H1 (cell line): ENCODE measurements around the gene HMGB1. TPM values are rescaled to one million over a fixed set of nuclear protein-coding genes. Genes with fewer than 3 reads are reported as not detected.

Source experiments
- CTCF ChIA-PET: fragments of 300-600 bp; sonication (Branson Sonifier 250); formaldehyde crosslinking; loops from one replicate; lab custom pipeline; 2021; ENCODE audit not compliant: partially characterized antibody; lab: Charles Lee
- POLR2A ChIA-PET: fragments of 300-600 bp; sonication (Branson Sonifier 250); formaldehyde crosslinking; loops from one replicate; lab custom pipeline; 2021; ENCODE audit warnings: inconsistent platforms; ENCODE audit not compliant: partially characterized antibody; lab: Charles Lee
- DNase-seq, 2 experiments: peaks; one replicate each; pipeline versions ENCODE4 v3.0.0 to v3.0.0-alpha.2; 2010 to 2022; ENCODE audit warnings: low spot score in 2 of 2, low read depth in 1 of 2, mixed read lengths in 1 of 2
- FAIRE-seq: peaks from 2 replicates; lab custom pipeline; 2011; peaks lifted over from hg19 to GRCh38; lab: Jason Lieb, UNC
- H2AFZ ChIP-seq: 2 replicates; pipeline ENCODE4 v1.8.1; 2012; ENCODE audit warnings: low read length, inconsistent platforms
- H2AK5ac ChIP-seq: 2 replicates; pipeline ENCODE4 v1.6.1; 2013; ENCODE audit warnings: low read depth, low read length
- H2BK120ac ChIP-seq: replicated peaks from 2 replicates; pipeline ENCODE3; 2013; ENCODE audit warnings: low read depth, low read length, inconsistent platforms
- H2BK12ac ChIP-seq: 2 replicates; pipeline ENCODE4 v1.6.1; 2013; ENCODE audit warnings: low read depth, low read length
- H2BK15ac ChIP-seq: 2 replicates; pipeline ENCODE4 v1.6.1; 2013; ENCODE audit warnings: low read length
- H2BK20ac ChIP-seq: 2 replicates; pipeline ENCODE4 v1.6.1; 2013; ENCODE audit warnings: low read length
- H2BK5ac ChIP-seq: 2 replicates; pipeline ENCODE4 v1.6.1; 2013; ENCODE audit warnings: low read depth, low read length
- H3K14ac ChIP-seq: 2 replicates; pipeline ENCODE4 v1.6.1; 2013; ENCODE audit warnings: inconsistent platforms; ENCODE audit not compliant: insufficient read length
- H3K18ac ChIP-seq: 2 replicates; pipeline ENCODE4 v1.6.1; 2013; ENCODE audit warnings: low read length; ENCODE audit errors: extremely low read depth
- H3K23ac ChIP-seq: 2 replicates; pipeline ENCODE4 v1.6.1; 2013; ENCODE audit warnings: inconsistent platforms; ENCODE audit not compliant: insufficient read length
- H3K23me2 ChIP-seq: 2 replicates; pipeline ENCODE4 v1.6.1; 2013; ENCODE audit warnings: low read depth, low read length
- H3K27ac ChIP-seq: 2 replicates; pipeline ENCODE4 v1.6.1; 2011; ENCODE audit warnings: low read depth, low read length, inconsistent platforms
- H3K27me3 ChIP-seq, 4 experiments: replicated peaks in 1 of 4; 1 replicate in 1 of 4; 2 replicates in 3 of 4; pipeline versions ENCODE4 v1.6.1 to v1.8.1; 2011 to 2013; ENCODE audit warnings: low read length in 3 of 4, mild to moderate bottlenecking in 3 of 4, inconsistent platforms in 2 of 4, mixed read lengths in 2 of 4, moderate library complexity in 1 of 4; ENCODE audit not compliant: control insufficient read depth in 3 of 4, insufficient read depth in 3 of 4; ENCODE audit errors: extremely low read depth in 1 of 4
- H3K36me3 ChIP-seq, 4 experiments: 2 replicates each; pipeline versions ENCODE4 v1.6.1 to v1.8.1; 2011 to 2013; ENCODE audit warnings: mild to moderate bottlenecking in 4 of 4, low read length in 3 of 4, moderate library complexity in 2 of 4, control low read depth in 1 of 4, inconsistent platforms in 1 of 4; ENCODE audit not compliant: insufficient read depth in 4 of 4, control insufficient read depth in 2 of 4
- H3K4ac ChIP-seq: replicated peaks from 2 replicates; pipeline ENCODE3; 2013; ENCODE audit warnings: low read length, low read depth, mixed read lengths, inconsistent platforms; ENCODE audit not compliant: insufficient read length
- H3K4me1 ChIP-seq, 4 experiments: replicated peaks in 1 of 4; 1 replicate in 1 of 4; 2 replicates in 3 of 4; pipeline versions ENCODE4 v1.6.1 to v1.8.1; 2011 to 2013; ENCODE audit warnings: low read length in 3 of 4, inconsistent platforms in 2 of 4, mixed read lengths in 1 of 4; ENCODE audit not compliant: insufficient read depth in 4 of 4, control insufficient read depth in 3 of 4
- H3K4me2 ChIP-seq, 2 experiments: 2 replicates each; pipeline versions ENCODE4 v1.6.1 to v1.8.1; 2011 to 2013; ENCODE audit warnings: low read depth in 2 of 2, low read length in 2 of 2, control low read depth in 1 of 2, inconsistent platforms in 1 of 2, mild to moderate bottlenecking in 1 of 2; ENCODE audit not compliant: insufficient read depth in 1 of 2
- H3K4me3 ChIP-seq, 4 experiments: fragments of 200-600, 300-600 bp in 1 of 4; sonication (generic), shearing (Covaris generic), sonication (Bioruptor Twin) in 1 of 4; 2 replicates each; pipeline versions ENCODE4 v1.5.1 to v1.8.1; 2011 to 2016; ENCODE audit warnings: low read length in 4 of 4, low read depth in 3 of 4, control low read depth in 2 of 4, inconsistent platforms in 2 of 4, mild to moderate bottlenecking in 2 of 4, mixed read lengths in 1 of 4, moderate library complexity in 1 of 4; ENCODE audit not compliant: insufficient read depth in 2 of 4; ENCODE audit errors: extremely low read depth in 1 of 4
- H3K56ac ChIP-seq: replicated peaks from 2 replicates; pipeline ENCODE3; 2013; ENCODE audit warnings: low read depth, mild to moderate bottlenecking, mixed read lengths, low read length, inconsistent platforms; ENCODE audit not compliant: insufficient read length
- H3K79me1 ChIP-seq: 2 replicates; pipeline ENCODE4 v1.6.1; 2013; ENCODE audit warnings: low read depth, low read length, control low read depth
- H3K79me2 ChIP-seq, 2 experiments: 2 replicates each; pipeline versions ENCODE4 v1.6.1 to v1.8.1; 2012 to 2013; ENCODE audit warnings: low read length in 2 of 2, mild to moderate bottlenecking in 2 of 2, inconsistent platforms in 1 of 2; ENCODE audit not compliant: insufficient read depth in 2 of 2, control insufficient read depth in 1 of 2
- H3K9ac ChIP-seq, 4 experiments: replicated peaks in 1 of 4; 1 replicate in 1 of 4; 2 replicates in 3 of 4; pipeline versions ENCODE4 v1.6.1 to v1.8.1; 2011 to 2013; ENCODE audit warnings: low read depth in 3 of 4, low read length in 3 of 4, control low read depth in 2 of 4, mild to moderate bottlenecking in 2 of 4, moderate library complexity in 2 of 4, inconsistent platforms in 1 of 4; ENCODE audit errors: extremely low read depth in 1 of 4
- H3K9me3 ChIP-seq, 2 experiments: 2 replicates each; pipeline versions ENCODE4 v1.6.1 to v1.8.1; 2012 to 2013; ENCODE audit warnings: mild to moderate bottlenecking in 2 of 2, moderate library complexity in 2 of 2, control low read depth in 1 of 2, inconsistent platforms in 1 of 2, low read depth in 1 of 2, low read length in 1 of 2, mixed read lengths in 1 of 2; ENCODE audit not compliant: insufficient read depth in 2 of 2
- H4K20me1 ChIP-seq, 2 experiments: replicated peaks in 1 of 2; 2 replicates each; pipeline versions ENCODE3 to v1.8.1; 2011 to 2013; ENCODE audit warnings: inconsistent platforms in 2 of 2, low read length in 2 of 2, mild to moderate bottlenecking in 1 of 2; ENCODE audit not compliant: insufficient read depth in 2 of 2, control insufficient read depth in 1 of 2
- H4K5ac ChIP-seq: 2 replicates; pipeline ENCODE4 v1.6.1; 2013; ENCODE audit warnings: low read length, low read depth, mixed read lengths, inconsistent platforms; ENCODE audit not compliant: insufficient read length
- H4K8ac ChIP-seq: 2 replicates; pipeline ENCODE4 v1.8.0; 2013; ENCODE audit warnings: mild to moderate bottlenecking, moderate library complexity, low read length, inconsistent platforms; ENCODE audit not compliant: insufficient read depth; ENCODE audit errors: extremely low read depth
- H4K91ac ChIP-seq: replicated peaks from 2 replicates; pipeline ENCODE3; 2013; ENCODE audit warnings: low read length, mixed read lengths, inconsistent platforms; ENCODE audit not compliant: insufficient read length
- ASH2L ChIP-seq: fragments of 200-600, 300-600 bp; sonication (generic); IDR thresholded peaks from one replicate; pipeline ENCODE4 v1.7.1; 2017; ENCODE audit warnings: low read length
- ATF2 ChIP-seq: IDR thresholded peaks from 2 replicates; pipeline ENCODE4 v1.6.1; 2012; ENCODE audit warnings: low read length, inconsistent platforms
- CHD2 ChIP-seq: IDR thresholded peaks from 2 replicates; pipeline ENCODE4 v1.6.1; 2012; ENCODE audit warnings: low read length, improper control_type of control experiment
- CREB1 ChIP-seq: IDR thresholded peaks from 2 replicates; pipeline ENCODE4 v1.6.1; 2012; ENCODE audit warnings: inconsistent platforms
- GABPA ChIP-seq: IDR thresholded peaks from 2 replicates; pipeline ENCODE4 v1.6.1; 2011; ENCODE audit warnings: mild to moderate bottlenecking, low read length, moderate library complexity, borderline replicate concordance; ENCODE audit not compliant: insufficient read depth
- MAFK ChIP-seq: IDR thresholded peaks from 2 replicates; pipeline ENCODE4 v1.6.1; 2012; ENCODE audit warnings: low read depth, mild to moderate bottlenecking, improper control_type of control experiment, low read length
- POLR2A ChIP-seq, 2 experiments: IDR thresholded peaks; 1 replicate in 1 of 2; 2 replicates in 1 of 2; pipeline ENCODE4 v1.6.1; 2011; ENCODE audit warnings: low read depth in 2 of 2, low read length in 2 of 2, mild to moderate bottlenecking in 2 of 2; ENCODE audit errors: control extremely low read depth in 1 of 2
- POU5F1 ChIP-seq: IDR thresholded peaks from 2 replicates; pipeline ENCODE4 v1.6.1; 2011; ENCODE audit warnings: low read depth, mild to moderate bottlenecking, low read length, moderate library complexity
- RNF2 ChIP-seq: fragments of 200-900, 300-1000 bp; sonication (generic); IDR thresholded peaks from 2 replicates; pipeline ENCODE4 v1.7.1; 2016; ENCODE audit warnings: borderline replicate concordance, low read depth, mild to moderate bottlenecking, antibody characterized with exemption, low read length; ENCODE audit not compliant: poor library complexity, severe bottlenecking; ENCODE audit errors: missing control alignments
- RXRA ChIP-seq: IDR thresholded peaks from 2 replicates; pipeline ENCODE4 v1.6.1; 2011; ENCODE audit warnings: low read depth, mild to moderate bottlenecking, low read length, moderate library complexity; ENCODE audit not compliant: insufficient read depth
- SAP30 ChIP-seq: fragments of 300-600 bp; sonication (generic); IDR thresholded peaks from 2 replicates; pipeline ENCODE4 v1.7.1; 2012; ENCODE audit warnings: low read length, moderate library complexity, mild to moderate bottlenecking, inconsistent platforms; ENCODE audit not compliant: insufficient read depth, insufficient replicate concordance
- whole genome bisulfite sequencing, 2 experiments: shearing (Covaris generic) in 1 of 2; methylation state at CpG; one replicate each; pipeline versions ENCODE4 v1.1.6 to v1.1.7; 2013 to 2015; ENCODE audit warnings: low lambda C conversion rate in 2 of 2, mixed read lengths in 2 of 2, inconsistent platforms in 1 of 2, low coverage in 1 of 2, missing lambda C conversion rate in 1 of 2; ENCODE audit not compliant: insufficient replicate concordance in 2 of 2, insufficient coverage in 1 of 2, insufficient read length in 1 of 2; ENCODE audit errors: extremely low coverage in 1 of 2, missing lambda C conversion rate in 1 of 2; 5-methylcytosine and 5-hydroxymethylcytosine counted together
- polyA plus RNA-seq, 7 experiments: library from polyadenylated mRNA; depleted of rRNA in 3 of 7; stranded (reverse) in 5 of 7; unstranded in 2 of 7; fragments of >200 nt in 5 of 7; fragments of 200-250 nt in 2 of 7; gene quantifications; 1 replicate in 5 of 7; 2 replicates in 1 of 7; 4 replicates in 1 of 7; pipeline versions ENCODE4 v1.2.1 to v1.2.3, GENCODE V29; 2011 to 2013; ENCODE audit warnings: missing spikeins in 2 of 7, mixed read lengths in 2 of 7
- total RNA-seq: library from RNA; stranded (reverse); fragmentation: NEBNext Ultra II Directional; extraction: Animal tissue kit (Norgen Biotek cat#: 25700); gene quantifications from 2 replicates; pipeline ENCODE4 v1.2.1, GENCODE V29; 2021

HMGB1 gene
- total and polyA plus RNA-seq, 2 of the 8 experiments (the other 6 are each of a cell fraction or from before 2014, with no cell fraction given): 123 to 776 TPM

GRCh38 chr13:30495746-30496145 is 30.0 kb upstream of the HMGB1 start:
- Histone ChIP-seq H4K8ac (no peak overlapping the region), H3K4me1 (no peaks in the 10 kb centered on the region), H3K36me3 (no peaks in the 10 kb centered on the region), H3K4me3 (no peak overlapping the region), H3K56ac (no peak overlapping the region), H2BK15ac (no peak overlapping the region), H4K5ac (no peak overlapping the region), H2AK5ac (no peak overlapping the region), H3K79me1 (no peaks in the 10 kb centered on the region), H2BK20ac (no peak overlapping the region), H3K27ac (no peak overlapping the region), H2BK120ac (no peak overlapping the region), H2AFZ (no peak overlapping the region), H3K23me2 (no peaks in the 10 kb centered on the region), H3K9ac (no peak overlapping the region), H3K79me2 (no peaks in the 10 kb centered on the region), H2BK5ac (no peak overlapping the region), H3K9me3 (no peaks in the 10 kb centered on the region), H3K4ac (no peak overlapping the region), H3K23ac (no peak overlapping the region), H3K27me3 (no peaks in the 10 kb centered on the region), H4K20me1 (no peaks in the 10 kb centered on the region), H3K14ac (no peak overlapping the region), H4K91ac (no peak overlapping the region), H3K4me2 (no peak overlapping the region), H2BK12ac (no peak overlapping the region), H3K18ac (no peak overlapping the region)
- no peak for DNase-seq
- 88% methylated on average over 2 of the region's 2 CpGs; no CpG with 5 or more reads in 1 of the 2 experiments for WGBS, 2 experiments
- CTCF ChIA-PET: no interaction called here
- POLR2A ChIA-PET: no interaction called here
- no peak for TF ChIP-seq POU5F1
- no peak for TF ChIP-seq RXRA
- TF ChIP-seq CHD2: no peak
- TF ChIP-seq MAFK: no peak
- no peak for TF ChIP-seq GABPA
- TF ChIP-seq ASH2L: no peak
- no peak for TF ChIP-seq SAP30
- TF ChIP-seq ATF2: no peak
- TF ChIP-seq RNF2: no peak
- TF ChIP-seq CREB1: no peak
- no peak for TF ChIP-seq POLR2A (IDR thresholded peaks at IDR 0.05; ENCODE audit: control extremely low read depth in 1 of 2, low read depth in 2 of 2, low read length in 2 of 2)
- FAIRE-seq: no peak
